ENCODE results near the gene PRKCB. TPM values are rescaled to one million over a fixed set of nuclear protein-coding genes. Genes with fewer than 3 reads are reported as not detected.

Gene PRKCB
- total RNA-seq, 1 donor from 2014 or later = 28.7 TPM

GRCh38 chr16:24141917-24142316, 306.1 kb downstream of the PRKCB start:
- peaks cover 18% of the 10 kb centered on the region for H3K36me3 Mint-ChIP-seq (ENCODE audit: low read depth, unreplicated experiment)
- peaks cover 4% of the 10 kb centered on the region for H3K9me3 Mint-ChIP-seq (ENCODE audit: unreplicated experiment)
- H3K4me1 Mint-ChIP-seq (ENCODE audit: unreplicated experiment) = peaks cover 31% of the 10 kb centered on the region
- peaks cover 6% of the 10 kb centered on the region for H3K27me3 Mint-ChIP-seq (ENCODE audit: unreplicated experiment)
- TF ChIP-seq, protein P1, sequence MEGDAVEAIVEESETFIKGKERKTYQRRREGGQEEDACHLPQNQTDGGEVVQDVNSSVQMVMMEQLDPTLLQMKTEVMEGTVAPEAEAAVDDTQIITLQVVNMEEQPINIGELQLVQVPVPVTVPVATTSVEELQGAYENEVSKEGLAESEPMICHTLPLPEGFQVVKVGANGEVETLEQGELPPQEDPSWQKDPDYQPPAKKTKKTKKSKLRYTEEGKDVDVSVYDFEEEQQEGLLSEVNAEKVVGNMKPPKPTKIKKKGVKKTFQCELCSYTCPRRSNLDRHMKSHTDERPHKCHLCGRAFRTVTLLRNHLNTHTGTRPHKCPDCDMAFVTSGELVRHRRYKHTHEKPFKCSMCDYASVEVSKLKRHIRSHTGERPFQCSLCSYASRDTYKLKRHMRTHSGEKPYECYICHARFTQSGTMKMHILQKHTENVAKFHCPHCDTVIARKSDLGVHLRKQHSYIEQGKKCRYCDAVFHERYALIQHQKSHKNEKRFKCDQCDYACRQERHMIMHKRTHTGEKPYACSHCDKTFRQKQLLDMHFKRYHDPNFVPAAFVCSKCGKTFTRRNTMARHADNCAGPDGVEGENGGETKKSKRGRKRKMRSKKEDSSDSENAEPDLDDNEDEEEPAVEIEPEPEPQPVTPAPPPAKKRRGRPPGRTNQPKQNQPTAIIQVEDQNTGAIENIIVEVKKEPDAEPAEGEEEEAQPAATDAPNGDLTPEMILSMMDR (IDR thresholded peaks at IDR 0.05; ENCODE audit: unreplicated experiment) = no peak
- no peak overlapping the region for H3K4me3 Mint-ChIP-seq (ENCODE audit: unreplicated experiment)
- no peak for DNase-seq (ENCODE audit: low spot score)
- no peak overlapping the region for H3K27ac Mint-ChIP-seq (ENCODE audit: unreplicated experiment)

GRCh38 chr16:24145927-24146326, 310.1 kb downstream of the PRKCB start:
- H3K27me3 Mint-ChIP-seq (ENCODE audit: unreplicated experiment) = peaks cover 6% of the 10 kb centered on the region
- TF ChIP-seq, protein P1 (IDR thresholded peaks at IDR 0.05; ENCODE audit: unreplicated experiment) = no peak
- H3K9me3 Mint-ChIP-seq (ENCODE audit: unreplicated experiment) = peaks cover 4% of the 10 kb centered on the region
- H3K36me3 Mint-ChIP-seq (ENCODE audit: low read depth, unreplicated experiment) = peaks cover 11% of the 10 kb centered on the region
- H3K4me1 Mint-ChIP-seq (ENCODE audit: unreplicated experiment) = peaks cover 16% of the 10 kb centered on the region
- DNase-seq (ENCODE audit: low spot score) = no peak
- H3K27ac Mint-ChIP-seq (ENCODE audit: unreplicated experiment) = no peak overlapping the region
- H3K4me3 Mint-ChIP-seq (ENCODE audit: unreplicated experiment) = no peak overlapping the region

DNA sequence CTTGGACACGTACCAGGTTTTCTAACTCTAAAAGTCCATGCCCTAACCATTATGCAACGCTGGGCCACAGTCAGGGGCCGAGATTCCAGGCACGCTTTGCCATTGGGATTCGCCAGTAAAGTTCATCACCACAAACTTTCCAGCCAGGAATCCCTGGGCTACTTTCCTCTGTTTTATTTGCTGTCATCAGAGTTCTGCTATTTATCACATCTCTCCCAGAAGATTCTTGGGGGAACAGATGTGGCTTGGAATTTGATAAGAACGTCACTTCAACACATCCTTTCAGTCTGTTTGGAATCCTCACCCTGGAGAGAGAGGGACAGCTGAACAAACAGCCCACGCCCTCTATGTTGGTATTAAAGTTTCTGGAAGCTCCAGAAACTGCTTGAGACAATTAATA, 310.7 kb downstream of the PRKCB start:
- peaks cover 10% of the 10 kb centered on the region for H3K36me3 Mint-ChIP-seq (ENCODE audit: low read depth, unreplicated experiment)
- no peak overlapping the region for H3K27ac Mint-ChIP-seq (ENCODE audit: unreplicated experiment)
- no peak overlapping the region for H3K4me3 Mint-ChIP-seq (ENCODE audit: unreplicated experiment)
- H3K4me1 Mint-ChIP-seq (ENCODE audit: unreplicated experiment) = peaks cover 22% of the 10 kb centered on the region
- no peak for DNase-seq (ENCODE audit: low spot score)
- H3K9me3 Mint-ChIP-seq (ENCODE audit: unreplicated experiment) = peaks cover 4% of the 10 kb centered on the region
- TF ChIP-seq, protein P1 (IDR thresholded peaks at IDR 0.05; ENCODE audit: unreplicated experiment) = no peak
- peaks cover 10% of the 10 kb centered on the region for H3K27me3 Mint-ChIP-seq (ENCODE audit: unreplicated experiment)

GRCh38 chr16:24149102-24149501, 313.3 kb downstream of the PRKCB start:
- Mint-ChIP-seq H3K4me1 (ENCODE audit: unreplicated experiment) (peaks cover 41% of the 10 kb centered on the region), H3K27ac (ENCODE audit: unreplicated experiment) (no peak overlapping the region), H3K36me3 (ENCODE audit: low read depth, unreplicated experiment) (peaks cover 10% of the 10 kb centered on the region), H3K4me3 (ENCODE audit: unreplicated experiment) (no peak overlapping the region), H3K9me3 (ENCODE audit: unreplicated experiment) (peaks cover 4% of the 10 kb centered on the region), H3K27me3 (ENCODE audit: unreplicated experiment) (peaks cover 11% of the 10 kb centered on the region)
- TF ChIP-seq, protein P1 (IDR thresholded peaks at IDR 0.05; ENCODE audit: unreplicated experiment) = no peak
- DNase-seq (ENCODE audit: low spot score) = no peak

- Mint-ChIP-seq H3K4me1 (ENCODE audit: unreplicated experiment) (peaks cover 34% of the 10 kb centered on the region), H3K36me3 (ENCODE audit: low read depth, unreplicated experiment) (peaks cover 2% of the 10 kb centered on the region), H3K4me3 (ENCODE audit: unreplicated experiment) (no peak overlapping the region), H3K27me3 (ENCODE audit: unreplicated experiment) (peaks cover 6% of the 10 kb centered on the region), H3K27ac (ENCODE audit: unreplicated experiment) (peak overlapping the region; percentile 83), H3K9me3 (ENCODE audit: unreplicated experiment) (no peaks in the 10 kb centered on the region)
- no peak for DNase-seq (ENCODE audit: low spot score)
- TF ChIP-seq, protein P1 (IDR thresholded peaks at IDR 0.05; ENCODE audit: unreplicated experiment) = no peak
Measured at GRCh38 chr16:24150282-24150681, 314.5 kb downstream of the PRKCB start.
